DMS 273 treated with DMSO at 0.1 percent for 48 hours (cell line): ENCODE results near the gene IFNL1.
"Not testable (repeated sequence)": the region's sequence is repeated elsewhere in the genome, so short reads cannot be mapped to it uniquely, and the experiment has no call there.

Experiments used
- DNase-seq: peaks from one replicate; lab custom pipeline; 2025; lab: John Stamatoyannopoulos, UW

The IFNL1 gene

DNA sequence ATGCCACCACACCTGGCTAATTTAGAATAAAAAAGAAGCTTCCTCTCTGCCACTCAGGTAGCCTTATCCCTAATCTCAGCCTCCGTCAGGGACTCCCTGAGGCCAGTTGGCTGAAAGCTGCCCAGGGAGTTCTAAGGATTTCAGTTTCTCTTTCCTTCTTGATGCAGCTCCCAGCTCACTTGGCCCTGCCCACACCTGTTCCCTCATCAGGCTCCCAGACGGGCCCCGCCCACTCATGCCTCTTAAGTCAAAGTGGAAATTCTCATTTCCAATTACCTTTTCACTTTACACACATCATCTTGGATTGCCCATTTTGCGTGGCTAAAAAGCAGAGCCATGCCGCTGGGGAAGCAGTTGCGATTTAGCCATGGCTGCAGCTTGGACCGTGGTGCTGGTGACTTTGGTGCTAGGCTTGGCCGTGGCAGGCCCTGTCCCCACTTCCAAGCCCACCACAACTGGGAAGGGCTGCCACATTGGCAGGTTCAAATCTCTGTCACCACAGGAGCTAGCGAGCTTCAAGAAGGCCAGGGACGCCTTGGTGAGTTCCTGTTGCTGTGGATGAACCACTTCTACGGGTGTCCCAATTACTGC, at the start of gene IFNL1:
IFNL1 (plus strand) TSS at position 353 of the 591 bp plus-strand sequence; CDS start at position 368, 15 bp downstream.
- no peak for DNase-seq

DNA sequence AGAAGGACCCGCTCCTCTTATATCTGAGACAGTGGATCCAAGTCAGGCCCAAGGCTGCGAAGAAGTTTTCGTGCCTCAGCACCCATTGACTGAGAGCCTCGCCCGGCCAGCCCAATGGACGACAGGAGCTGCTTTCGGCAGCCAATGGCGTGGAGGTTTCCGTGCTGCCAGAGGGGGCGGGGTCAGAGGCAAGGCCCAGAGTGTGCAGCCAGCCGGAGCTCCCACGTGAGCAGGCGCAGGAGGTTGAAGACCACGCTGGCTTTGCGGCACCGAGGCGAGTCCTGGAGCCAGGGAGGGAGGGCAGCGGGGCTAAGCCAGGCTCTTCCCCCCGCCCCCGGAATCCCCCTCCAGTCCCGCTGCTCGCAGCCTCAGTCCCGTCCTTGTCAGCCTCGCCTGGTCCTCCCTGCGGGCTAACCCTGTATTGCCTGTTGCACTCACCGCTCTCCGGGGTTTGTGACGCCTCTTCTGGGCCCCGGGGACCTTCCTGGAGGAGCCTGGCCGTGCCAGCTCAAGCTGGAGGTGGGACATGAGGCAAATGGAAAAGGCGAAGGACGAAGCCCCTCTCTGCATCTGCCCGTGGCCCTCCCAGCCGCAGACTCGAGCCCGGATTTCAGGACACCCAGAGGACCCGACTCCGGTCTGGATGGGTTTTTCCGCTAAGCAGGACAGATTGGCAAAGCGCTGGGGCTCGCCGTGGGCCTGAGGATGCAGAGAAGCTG, 49.1 kb upstream of the IFNL1 start:
- no peak for DNase-seq

DNA sequence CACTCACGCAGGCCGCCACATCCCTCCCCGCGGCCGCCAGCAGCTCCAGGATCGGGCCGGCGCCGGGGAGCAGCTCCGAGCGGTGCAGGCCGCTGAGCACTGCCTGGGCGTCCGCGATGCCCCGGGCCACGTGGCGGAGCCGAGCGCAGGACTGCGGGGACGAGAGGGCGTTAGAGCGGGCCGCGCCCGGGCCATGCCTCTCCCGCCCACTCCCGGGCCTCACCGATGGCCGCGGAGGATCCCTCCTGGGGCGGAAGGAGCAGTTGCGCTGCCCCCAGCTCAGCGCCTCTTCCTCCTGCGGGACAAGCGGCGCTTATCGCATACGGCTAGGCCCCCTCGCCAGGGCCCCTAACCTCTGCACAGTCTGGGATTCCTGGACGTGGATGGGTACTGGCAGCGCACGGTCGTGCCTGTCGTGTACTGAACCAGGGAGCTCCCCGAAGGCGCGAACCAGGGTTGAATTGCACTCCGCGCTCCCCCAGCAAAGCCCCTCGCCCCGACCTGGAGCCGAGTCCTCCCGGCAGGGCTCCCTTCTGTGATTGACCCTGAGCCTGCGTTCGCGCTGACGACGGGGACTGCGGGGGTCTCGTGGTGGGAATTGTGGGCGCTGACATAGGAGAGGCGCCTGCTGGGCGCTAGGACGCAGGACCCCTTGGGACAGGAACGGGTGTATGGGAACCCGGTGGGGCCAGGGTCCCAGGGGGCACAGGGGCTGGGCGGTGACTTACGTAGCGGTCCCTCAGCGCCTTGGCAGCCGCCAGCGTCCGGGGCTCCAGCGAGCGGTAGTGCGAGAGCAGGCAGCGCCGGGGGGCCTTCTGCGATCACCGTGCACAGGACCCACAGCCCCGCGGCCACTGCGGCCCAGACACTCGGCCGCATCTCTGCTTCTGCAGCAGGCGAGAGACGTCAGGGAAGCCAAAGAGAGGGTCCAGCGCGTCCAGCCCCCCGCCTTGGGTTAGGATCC, 48.2 kb upstream of the IFNL1 start:
- no peak for DNase-seq

DNA sequence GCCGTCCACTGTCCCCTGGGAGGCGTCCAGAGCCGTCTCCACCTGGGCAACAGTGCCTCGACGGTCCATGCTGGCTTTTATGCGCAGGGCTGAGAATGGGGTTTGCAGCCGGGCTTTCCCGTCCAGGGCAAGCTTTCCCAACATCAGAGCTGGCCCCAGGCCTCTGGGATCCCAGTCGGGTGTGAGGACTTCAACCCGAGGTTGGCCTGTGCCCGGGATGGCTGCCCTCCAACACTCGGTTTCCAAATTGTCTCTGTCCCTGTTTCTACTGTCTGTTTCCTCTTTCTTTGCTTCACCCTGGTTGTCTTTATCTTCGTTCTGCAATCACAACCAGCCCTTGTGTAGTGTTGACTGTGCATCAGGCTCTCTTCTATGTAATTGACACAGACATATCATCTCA, 47.4 kb upstream of the IFNL1 start, which contains the start of gene IFNL4:
IFNL4 (minus strand) TSS at position 51 of the 400 bp plus-strand sequence.
- DNase-seq, result no peak

DNA sequence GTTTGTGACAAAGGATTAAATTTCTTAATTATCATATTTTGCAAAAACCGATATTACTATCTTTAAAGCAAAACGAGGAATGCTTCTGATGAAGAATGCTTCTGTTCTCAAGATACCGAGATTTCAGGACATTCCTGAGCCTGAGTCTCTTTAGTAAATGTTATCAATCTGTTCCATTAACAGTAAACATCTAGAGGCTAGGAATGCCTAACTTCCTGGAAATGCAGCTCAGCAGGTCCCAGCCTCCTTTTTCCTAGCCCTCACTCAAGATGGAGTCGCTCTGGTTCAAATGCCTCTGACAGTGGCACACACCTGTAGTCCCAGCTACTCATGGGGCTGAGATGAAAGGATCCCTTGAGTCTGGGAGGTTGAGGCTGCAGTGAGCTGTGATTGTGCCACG, 45.1 kb upstream of the IFNL1 start:
- no peak for DNase-seq

DNA sequence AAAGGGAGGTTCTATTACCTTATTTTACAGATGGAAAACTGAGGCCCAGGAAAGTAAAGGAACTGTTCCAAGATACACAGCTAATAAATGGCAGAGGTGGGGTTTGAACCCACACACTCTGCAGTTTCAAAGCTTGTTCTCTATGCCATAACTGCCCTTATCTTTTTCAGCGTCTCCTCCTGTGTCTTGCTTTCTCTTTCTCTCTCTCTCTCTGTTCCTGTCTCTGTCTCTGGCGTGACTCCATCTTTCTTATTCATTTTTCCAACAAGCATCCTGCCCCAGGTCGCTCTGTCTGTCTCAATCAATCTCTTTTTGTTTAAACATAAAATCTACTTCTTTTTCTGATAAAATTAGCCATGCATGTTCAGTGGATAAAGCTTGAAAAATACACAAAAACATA, 44.4 kb upstream of the IFNL1 start:
- DNase-seq, result no peak

DNA sequence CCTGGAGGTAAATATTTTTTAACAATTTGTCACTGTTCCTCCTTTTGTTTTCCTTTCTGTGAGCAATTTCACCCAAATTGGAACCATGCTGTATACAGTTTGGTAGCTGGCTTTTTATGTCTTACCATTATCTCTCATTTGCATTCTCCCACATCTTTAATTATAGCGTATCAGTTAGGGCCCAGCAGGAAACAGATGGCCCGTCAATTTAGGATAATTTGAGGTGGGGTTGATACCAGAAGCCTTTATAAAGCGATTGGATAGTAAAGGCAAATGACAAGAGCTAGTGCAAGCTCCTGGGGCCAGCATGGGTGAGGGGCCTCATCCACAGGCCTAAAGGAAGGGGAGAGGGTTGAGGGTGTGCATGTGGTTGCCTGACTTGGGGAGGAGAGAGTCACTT, 43.7 kb upstream of the IFNL1 start:
- DNase-seq, result peak; percentile 60

DNA sequence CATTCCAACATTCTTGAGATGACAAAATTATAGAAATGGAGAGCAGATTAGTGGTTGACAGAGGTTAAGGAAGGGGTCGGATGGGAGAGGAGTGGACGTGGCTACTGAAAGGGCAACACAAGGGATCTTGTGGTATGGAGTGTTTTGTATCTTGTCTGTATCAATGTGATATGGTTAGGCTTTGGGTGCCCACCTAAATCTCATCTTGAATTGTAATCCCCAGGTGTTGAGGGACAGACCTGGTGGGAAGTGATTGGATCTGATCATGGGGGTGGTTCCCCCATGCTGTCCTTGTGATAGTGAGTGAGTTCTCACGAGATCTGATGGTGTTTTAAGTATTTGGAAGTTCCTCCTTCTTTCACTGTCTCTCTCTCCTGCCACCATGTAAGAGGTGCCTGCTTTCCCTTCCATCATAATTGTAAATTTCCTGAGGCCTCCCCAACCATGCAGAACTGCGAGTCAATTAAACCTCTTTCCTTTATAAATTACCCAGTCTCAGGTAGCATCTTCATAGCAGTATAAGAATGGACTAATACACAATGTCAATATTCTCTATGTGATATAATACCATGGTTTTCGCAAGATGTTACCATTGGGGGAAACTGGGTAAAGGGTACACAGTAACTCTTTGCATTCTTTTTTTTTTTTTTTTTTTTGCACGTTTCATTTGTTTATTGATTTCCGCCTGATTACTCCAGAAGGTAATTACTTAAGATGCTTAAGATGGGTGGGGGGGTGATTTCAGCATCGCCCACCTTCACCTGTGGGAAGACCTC, 42.6 kb upstream of the IFNL1 start:
- no peak for DNase-seq

DNA sequence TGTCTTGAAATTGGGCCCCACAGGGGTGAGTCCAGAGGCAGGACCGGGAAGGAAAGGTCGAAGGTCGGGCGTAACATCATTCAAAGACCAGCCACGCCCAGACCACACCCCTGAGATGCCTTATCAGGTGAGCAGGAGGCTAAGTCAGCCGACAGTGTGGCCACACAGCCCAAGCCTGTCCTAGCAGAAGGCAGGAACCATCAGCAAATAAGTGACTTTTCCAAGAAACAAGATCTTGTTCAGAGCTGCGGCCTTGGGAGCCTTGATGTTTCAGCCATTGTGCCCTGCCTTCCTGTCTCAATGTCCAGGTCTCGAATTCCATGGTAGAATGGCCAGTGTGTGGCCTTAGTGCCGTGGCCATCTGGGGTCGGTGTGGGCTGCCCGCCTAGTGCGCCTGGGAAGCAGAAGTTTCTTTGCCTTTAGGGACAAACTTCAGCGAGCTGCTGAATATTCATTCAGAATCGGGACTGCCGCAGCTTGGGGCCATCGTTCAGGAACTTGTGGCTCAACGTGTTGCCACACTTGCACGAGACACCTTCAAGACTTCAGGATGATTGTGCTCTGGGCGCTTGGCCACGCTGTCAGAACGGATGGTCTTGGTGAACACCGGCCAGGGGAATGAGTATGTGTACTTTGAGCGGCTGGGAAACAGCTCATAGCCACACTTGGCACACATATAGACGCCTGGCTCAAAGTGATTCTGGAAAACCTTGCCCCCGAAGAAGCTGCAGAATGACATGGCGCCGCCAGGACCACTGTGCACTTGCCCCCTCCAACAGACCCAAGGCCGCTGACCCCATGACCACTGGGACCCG, 41.5 kb upstream of the IFNL1 start:
- DNase-seq, result no peak

DNA sequence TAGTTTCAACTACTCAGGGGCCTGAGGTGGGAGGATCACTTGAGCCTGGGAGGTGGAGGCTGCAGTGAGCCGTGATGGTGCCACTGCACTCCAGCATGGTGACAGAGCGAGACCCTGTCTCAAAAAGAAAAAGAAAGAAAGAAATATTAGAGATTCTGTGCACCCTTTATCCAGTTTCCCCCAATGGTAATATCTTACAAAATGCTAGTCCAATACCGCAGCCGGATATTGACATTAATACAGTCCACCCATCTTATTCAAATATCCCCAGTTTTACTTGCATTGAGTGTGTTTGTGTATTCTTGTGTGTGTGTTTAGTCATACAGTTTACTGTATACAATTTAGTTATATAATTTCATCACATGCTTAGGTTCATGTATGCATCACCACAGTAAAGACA, 39.0 kb upstream of the IFNL1 start:
- DNase-seq, result no peak

DNA sequence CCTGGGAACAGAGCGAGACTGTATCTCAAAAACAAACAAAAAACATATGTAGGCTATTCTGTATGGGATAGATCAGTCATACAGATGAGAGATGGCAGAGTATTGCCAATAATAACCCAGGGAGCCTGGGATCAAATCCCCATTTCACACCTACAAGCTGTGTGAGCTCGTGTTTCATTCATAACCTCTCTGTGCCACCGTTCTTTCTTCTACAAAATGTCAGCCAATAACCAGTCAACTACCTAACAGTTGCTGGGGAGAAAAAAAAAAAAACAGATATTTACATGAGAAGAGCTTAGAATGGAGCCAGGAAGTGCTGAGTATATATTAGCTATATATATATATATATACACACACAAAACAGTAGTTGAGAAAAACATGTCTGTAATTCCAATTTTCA, 34.5 kb upstream of the IFNL1 start:
- no peak for DNase-seq

DNA sequence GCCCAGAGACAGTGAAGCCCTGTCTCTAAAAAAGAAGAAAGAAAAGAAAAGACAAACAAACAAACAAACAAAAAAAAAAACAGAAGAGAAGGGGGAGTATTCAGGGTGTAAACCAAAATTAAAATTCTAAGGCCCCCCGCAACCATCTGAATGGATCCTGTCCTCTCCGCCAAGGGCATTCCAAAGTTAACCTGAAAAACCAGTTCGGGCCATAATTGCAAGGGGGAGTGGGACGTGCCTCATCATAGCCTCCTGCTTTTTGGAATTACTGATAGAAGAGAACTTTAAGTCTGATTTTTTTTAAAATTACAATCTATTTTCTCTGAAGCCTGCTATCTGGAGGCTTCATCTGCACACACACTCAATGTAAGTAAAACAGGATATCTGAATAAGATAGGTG, 33.7 kb upstream of the IFNL1 start:
- no peak for DNase-seq

DNA sequence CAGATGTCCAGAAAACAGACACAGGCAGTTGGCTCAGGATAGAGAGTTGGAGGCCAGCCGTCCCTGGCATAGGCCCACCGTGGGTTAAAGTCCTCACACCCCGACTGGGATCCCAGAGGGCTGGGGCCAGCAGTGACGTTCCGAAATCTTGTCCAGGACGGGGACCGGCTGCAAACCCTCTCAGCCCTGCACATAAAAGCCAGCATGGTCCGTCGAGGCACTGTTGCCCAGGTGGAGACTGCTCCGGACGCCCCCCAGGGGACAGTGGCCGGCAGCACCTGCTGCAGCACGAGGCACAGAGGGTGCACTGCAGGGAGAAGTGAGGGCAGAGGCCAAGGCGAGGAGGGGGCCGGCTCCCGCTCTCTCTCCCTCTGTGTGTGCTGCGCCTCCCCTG, 32.3 kb upstream of the IFNL1 start:
- no peak for DNase-seq

DNA sequence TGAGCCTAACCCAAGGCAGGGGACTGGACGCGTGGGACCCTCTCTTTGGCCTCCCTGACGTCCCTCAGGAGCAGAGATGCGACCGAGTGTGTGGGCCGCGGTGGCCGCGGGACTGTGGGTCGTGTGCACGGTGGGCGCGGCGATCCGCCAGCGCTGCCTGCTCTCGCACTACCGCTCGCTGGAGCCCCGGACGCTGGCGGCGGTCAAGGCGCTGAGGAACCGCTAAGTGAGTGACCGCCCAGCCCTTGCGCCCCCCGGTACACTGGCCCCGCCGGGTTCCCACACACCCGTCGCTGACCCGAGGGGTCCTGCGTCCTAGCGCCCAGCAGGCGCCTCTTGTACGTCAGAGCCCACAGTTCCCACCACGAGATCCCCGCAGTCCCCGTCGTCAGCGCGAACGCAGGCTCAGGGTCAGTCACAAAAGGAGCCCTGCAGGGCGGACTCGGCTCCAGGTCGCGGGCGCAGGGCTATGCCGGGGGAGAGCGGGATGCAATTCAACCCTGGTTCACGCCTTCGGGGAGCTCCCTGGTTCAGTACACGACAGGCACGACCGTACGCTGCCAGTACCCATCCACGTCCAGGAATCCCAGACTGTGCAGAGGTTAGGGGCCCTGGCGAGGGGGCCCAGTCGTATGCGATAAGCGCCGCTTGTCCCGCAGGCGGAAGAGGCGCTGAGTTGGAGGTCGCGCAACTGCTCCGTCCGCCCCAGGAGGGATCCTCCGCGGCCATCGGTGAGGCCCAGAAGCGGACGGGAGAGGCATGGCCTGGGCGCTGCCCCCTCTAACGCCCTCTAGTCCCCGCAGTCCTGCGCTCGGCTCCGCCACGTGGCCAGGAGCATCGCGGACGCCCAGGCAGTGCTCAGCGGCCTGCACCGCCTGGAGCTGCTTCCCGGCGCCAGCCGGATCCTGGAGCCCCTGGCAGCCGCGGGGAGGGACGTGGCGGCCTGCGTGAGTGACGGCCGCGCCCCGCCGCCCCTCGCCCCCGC, 31.6 kb upstream of the IFNL1 start:
- no peak for DNase-seq

DNA sequence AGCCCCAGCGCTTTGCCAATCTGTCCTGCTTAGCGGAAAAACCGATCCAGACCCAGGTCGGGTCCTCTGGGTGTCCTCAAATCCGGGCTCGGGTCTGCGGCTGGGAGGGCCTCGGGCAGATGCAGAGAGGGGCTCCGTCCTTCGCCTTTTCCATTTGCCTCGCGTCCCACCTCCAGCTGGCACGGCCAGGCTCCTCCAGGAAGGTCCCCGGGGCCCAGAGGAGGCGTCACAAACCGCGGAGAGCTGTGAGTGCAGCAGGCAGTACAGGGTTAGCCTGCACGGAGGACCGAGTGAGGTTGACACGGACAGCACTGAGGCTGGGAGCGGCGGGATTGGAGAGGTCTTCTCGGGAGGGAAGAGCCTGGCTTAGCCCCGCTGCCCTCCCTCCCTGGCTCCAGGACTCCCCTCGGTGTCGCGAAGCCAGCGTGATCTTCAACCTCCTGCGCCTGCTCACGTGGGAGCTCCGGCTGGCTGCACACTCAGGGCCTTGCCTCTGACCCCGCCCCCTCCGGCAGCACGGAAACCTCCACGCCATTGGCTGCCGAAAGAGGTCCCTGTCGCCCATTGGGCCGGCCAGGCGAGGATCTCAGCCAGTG, 30.8 kb upstream of the IFNL1 start:
- no peak for DNase-seq

DNA sequence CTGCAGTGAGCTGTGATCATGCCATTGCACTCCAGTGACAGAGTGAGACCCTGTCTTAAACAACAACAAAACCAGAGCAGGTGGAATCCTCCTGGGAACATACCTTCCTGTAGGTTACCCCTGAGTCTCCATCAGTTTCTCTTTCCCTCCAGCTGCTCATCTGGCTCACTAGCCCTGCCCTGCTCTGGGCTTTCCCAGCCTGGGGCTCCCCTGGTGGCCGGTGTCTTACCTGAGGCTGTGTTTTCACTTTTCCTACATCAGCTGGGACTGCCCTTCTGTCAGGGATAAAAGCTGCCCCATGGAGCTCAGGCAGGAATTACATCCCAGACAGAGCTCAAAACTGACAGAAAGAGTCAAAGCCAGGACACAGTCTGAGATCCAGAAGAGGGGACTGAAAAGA, 28.1 kb upstream of the IFNL1 start, which contains the start of gene IFNL2:
IFNL2 (plus strand) TSS at position 312 of the 400 bp plus-strand sequence. CDS start 173 bp downstream, outside the sequence.
- DNase-seq, result not testable (repeated sequence)

DNA sequence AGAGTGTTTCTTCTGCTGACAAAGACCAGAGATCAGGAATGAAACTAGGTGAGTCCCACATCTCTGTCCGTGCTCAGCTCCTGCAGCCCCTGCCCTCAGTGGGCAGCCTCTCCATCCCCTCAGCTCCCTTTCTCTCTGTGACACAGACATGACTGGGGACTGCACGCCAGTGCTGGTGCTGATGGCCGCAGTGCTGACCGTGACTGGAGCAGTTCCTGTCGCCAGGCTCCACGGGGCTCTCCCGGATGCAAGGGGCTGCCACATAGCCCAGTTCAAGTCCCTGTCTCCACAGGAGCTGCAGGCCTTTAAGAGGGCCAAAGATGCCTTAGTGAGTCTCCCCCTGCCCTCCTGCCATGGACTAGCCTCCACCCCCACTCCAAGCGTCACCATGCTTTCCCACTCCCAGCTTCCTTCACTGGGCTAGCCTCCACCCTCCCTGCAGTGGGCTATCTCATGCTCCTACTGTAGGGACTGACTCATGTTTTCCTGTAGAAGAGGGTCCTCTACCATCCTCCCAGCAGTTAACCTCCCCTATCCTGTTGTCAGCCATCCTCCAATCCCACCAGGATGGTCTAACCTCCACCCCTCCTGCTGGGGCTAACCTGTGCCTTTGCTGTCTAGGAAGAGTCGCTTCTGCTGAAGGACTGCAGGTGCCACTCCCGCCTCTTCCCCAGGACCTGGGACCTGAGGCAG, 27.5 kb upstream of the IFNL1 start:
- DNase-seq, result not testable (repeated sequence)

DNA sequence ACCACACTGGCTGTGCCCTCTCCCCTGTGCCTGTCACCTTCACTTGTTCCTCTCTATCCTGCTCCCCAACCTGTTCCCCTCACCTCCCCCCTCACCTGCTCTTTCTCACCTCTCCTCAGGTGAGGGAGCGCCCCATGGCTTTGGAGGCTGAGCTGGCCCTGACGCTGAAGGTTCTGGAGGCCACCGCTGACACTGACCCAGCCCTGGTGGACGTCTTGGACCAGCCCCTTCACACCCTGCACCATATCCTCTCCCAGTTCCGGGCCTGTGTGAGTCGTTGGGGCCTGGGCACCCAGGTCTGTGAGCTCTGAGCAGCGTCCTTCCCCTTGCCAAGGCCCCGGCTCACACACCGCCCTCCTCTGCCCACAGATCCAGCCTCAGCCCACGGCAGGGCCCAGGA, 26.8 kb upstream of the IFNL1 start:
- not testable (repeated sequence) for DNase-seq
